IMR-90 (cell line): ENCODE data around the gene SCAMP4. TPM values are rescaled to one million over a fixed set of nuclear protein-coding genes. Genes with fewer than 3 reads are reported as not detected.

Experiments
- ATAC-seq: fragments of 200-7000 bp; cut with Tn5 transposase; 2 replicates; pipeline ENCODE4 v1.9.1; 2020; ENCODE audit warnings: low read depth, mild to moderate bottlenecking, moderate library complexity
- BruUV-seq: library from RNA; stranded (reverse); fragments of 400-500 nt; replicated peaks from 2 replicates; lab custom pipeline; 2021; lab: Mats Ljungman, UMichigan
- CTCF ChIA-PET: fragments of 300-600 bp; formaldehyde crosslinking; extraction: SDS; loops from one replicate; lab custom pipeline; 2021; ENCODE audit warnings: antibody characterized with exemption; lab: Yijun Ruan, JAX
- POLR2A ChIA-PET: fragments of 300-600 bp; sonication (Branson Sonifier 250); formaldehyde crosslinking; loops from one replicate; lab custom pipeline; 2022; ENCODE audit warnings: antibody characterized with exemption; ENCODE audit not compliant: unreplicated experiment; lab: Charles Lee
- DNase-seq: peaks from one replicate; pipeline ENCODE4 v3.0.0; 2013
- H2AFZ ChIP-seq: replicated peaks from 2 replicates; pipeline ENCODE3; 2013; ENCODE audit warnings: low read length, mild to moderate bottlenecking; ENCODE audit not compliant: poor library complexity
- H2AK5ac ChIP-seq: 2 replicates; pipeline ENCODE4 v1.6.1; 2013; ENCODE audit warnings: low read depth, low read length, inconsistent platforms
- H2AK9ac ChIP-seq: replicated peaks from 2 replicates; pipeline ENCODE3; 2013; ENCODE audit warnings: mild to moderate bottlenecking, low read depth, low read length, moderate library complexity; ENCODE audit not compliant: poor library complexity
- H2BK120ac ChIP-seq: 2 replicates; pipeline ENCODE4 v1.6.1; 2013; ENCODE audit warnings: low read depth, low read length, inconsistent platforms
- H2BK15ac ChIP-seq: 3 replicates; pipeline ENCODE4 v1.6.1; 2013; ENCODE audit warnings: low read depth, low read length, inconsistent platforms
- H2BK20ac ChIP-seq: 2 replicates; pipeline ENCODE4 v1.6.1; 2013; ENCODE audit warnings: low read depth, mild to moderate bottlenecking, inconsistent platforms, low read length, moderate library complexity
- H2BK5ac ChIP-seq: 2 replicates; pipeline ENCODE4 v1.6.1; 2013; ENCODE audit warnings: mild to moderate bottlenecking, low read depth, low read length, inconsistent platforms; ENCODE audit not compliant: poor library complexity, severe bottlenecking
- H3K14ac ChIP-seq: replicated peaks from 2 replicates; pipeline ENCODE4 v1.6.1; 2013; ENCODE audit warnings: low read depth, low read length, inconsistent platforms
- H3K18ac ChIP-seq: 2 replicates; pipeline ENCODE4 v1.6.1; 2013; ENCODE audit warnings: low read depth, low read length, control low read depth
- H3K23ac ChIP-seq: 2 replicates; pipeline ENCODE4 v1.6.1; 2013; ENCODE audit warnings: low read depth, low read length, inconsistent platforms
- H3K27ac ChIP-seq: 2 replicates; pipeline ENCODE4 v1.5.1; 2013; ENCODE audit warnings: mild to moderate bottlenecking, control low read depth, low read length; ENCODE audit not compliant: insufficient read depth
- H3K27me3 ChIP-seq: 2 replicates; pipeline ENCODE4 v1.6.1; 2013; ENCODE audit warnings: low read length; ENCODE audit not compliant: control insufficient read depth, insufficient read depth
- H3K36me3 ChIP-seq: 2 replicates; pipeline ENCODE4 v1.6.1; 2013; ENCODE audit warnings: low read length, mixed read lengths; ENCODE audit not compliant: control insufficient read depth, insufficient read depth
- H3K4ac ChIP-seq: 2 replicates; pipeline ENCODE4 v1.6.1; 2013; ENCODE audit warnings: low read depth, low read length, inconsistent platforms
- H3K4me1 ChIP-seq: 2 replicates; pipeline ENCODE4 v1.6.1; 2013; ENCODE audit warnings: low read length, mixed read lengths; ENCODE audit not compliant: control insufficient read depth, insufficient read depth
- H3K4me2 ChIP-seq: 2 replicates; pipeline ENCODE4 v1.6.1; 2013; ENCODE audit warnings: low read depth, mild to moderate bottlenecking, control low read depth, low read length, moderate library complexity
- H3K4me3 ChIP-seq: 2 replicates; pipeline ENCODE4 v1.5.1; 2013; ENCODE audit warnings: low read depth, mild to moderate bottlenecking, control low read depth, low read length, moderate library complexity; ENCODE audit not compliant: insufficient read depth
- H3K56ac ChIP-seq: 2 replicates; pipeline ENCODE4 v1.6.1; 2013; ENCODE audit warnings: low read length, inconsistent platforms; ENCODE audit not compliant: insufficient read depth; ENCODE audit errors: extremely low read depth
- H3K79me1 ChIP-seq, 2 experiments: 2 replicates each; pipeline ENCODE4 v1.6.1; 2013; ENCODE audit warnings: low read length in 2 of 2, inconsistent platforms in 1 of 2, low read depth in 1 of 2
- H3K9ac ChIP-seq: 2 replicates; pipeline ENCODE4 v1.6.1; 2013; ENCODE audit warnings: low read depth, low read length, control low read depth
- H3K9me1 ChIP-seq: 2 replicates; pipeline ENCODE4 v1.6.1; 2013; ENCODE audit warnings: low read length, inconsistent platforms; ENCODE audit not compliant: insufficient read depth
- H3K9me3 ChIP-seq: 2 replicates; pipeline ENCODE4 v1.6.1; 2013; ENCODE audit warnings: low read length; ENCODE audit not compliant: control insufficient read depth, insufficient read depth
- H4K20me1 ChIP-seq: 2 replicates; pipeline ENCODE4 v1.6.1; 2013; ENCODE audit warnings: low read length, inconsistent platforms; ENCODE audit not compliant: insufficient read depth
- H4K5ac ChIP-seq: 2 replicates; pipeline ENCODE4 v1.6.1; 2013; ENCODE audit warnings: mild to moderate bottlenecking, low read depth, low read length, control low read depth
- H4K8ac ChIP-seq, 2 experiments: 2 replicates each; pipeline ENCODE4 v1.6.1; 2013; ENCODE audit warnings: low read depth in 2 of 2, low read length in 2 of 2, control low read depth in 1 of 2, inconsistent platforms in 1 of 2
- H4K91ac ChIP-seq: 2 replicates; pipeline ENCODE4 v1.6.1; 2013; ENCODE audit warnings: low read depth, low read length, inconsistent platforms; ENCODE audit not compliant: insufficient read depth
- BHLHE40 ChIP-seq: fragments of 150-350 bp; IDR thresholded peaks from 2 replicates; pipeline ENCODE4 v1.6.1; 2016; ENCODE audit warnings: mild to moderate bottlenecking, low read depth, low read length
- CEBPB ChIP-seq: IDR thresholded peaks from 2 replicates; pipeline ENCODE4 v1.6.1; 2012; ENCODE audit warnings: low read depth, low read length, improper control_type of control experiment
- CHD1 ChIP-seq: IDR thresholded peaks from 2 replicates; pipeline ENCODE4 v1.6.1; 2012; ENCODE audit warnings: low read depth, low read length, improper control_type of control experiment
- ELK1 ChIP-seq: fragments of 150-350 bp; IDR thresholded peaks from 2 replicates; pipeline ENCODE4 v1.6.1; 2016; ENCODE audit warnings: low read depth, mild to moderate bottlenecking, low read length, moderate library complexity, borderline replicate concordance
- FOS ChIP-seq: fragments of 150-350 bp; IDR thresholded peaks from 2 replicates; pipeline ENCODE4 v1.6.1; 2016; ENCODE audit warnings: low read depth, low read length
- MAFK ChIP-seq: IDR thresholded peaks from 2 replicates; pipeline ENCODE4 v1.6.1; 2012; ENCODE audit warnings: low read depth, low read length, improper control_type of control experiment
- MAZ ChIP-seq: IDR thresholded peaks from 2 replicates; pipeline ENCODE4 v1.6.1; 2012; ENCODE audit warnings: low read depth, mild to moderate bottlenecking, low read length, improper control_type of control experiment, moderate library complexity, borderline replicate concordance
- MXI1 ChIP-seq: IDR thresholded peaks from 2 replicates; pipeline ENCODE4 v1.6.1; 2012; ENCODE audit warnings: low read depth, mild to moderate bottlenecking, low read length, moderate library complexity, borderline replicate concordance
- NFE2L2 ChIP-seq: fragments of 150-350 bp; IDR thresholded peaks from 2 replicates; pipeline ENCODE4 v1.6.1; 2016; ENCODE audit warnings: low read depth, mild to moderate bottlenecking, low read length
- POLR2A ChIP-seq: IDR thresholded peaks from 2 replicates; pipeline ENCODE4 v1.6.1; 2012; ENCODE audit warnings: mild to moderate bottlenecking, low read depth, low read length
- RAD21 ChIP-seq: IDR thresholded peaks from 2 replicates; pipeline ENCODE4 v1.6.1; 2012; ENCODE audit warnings: low read length, improper control_type of control experiment
- RCOR1 ChIP-seq: IDR thresholded peaks from 2 replicates; pipeline ENCODE4 v1.6.1; 2012; ENCODE audit warnings: mild to moderate bottlenecking, low read length, improper control_type of control experiment; ENCODE audit not compliant: insufficient replicate concordance
- RFX5 ChIP-seq: IDR thresholded peaks from 2 replicates; pipeline ENCODE4 v1.8.0; 2012; ENCODE audit warnings: low read depth, mild to moderate bottlenecking, low read length, moderate library complexity
- SMC3 ChIP-seq: fragments of 150-350 bp; IDR thresholded peaks from 2 replicates; pipeline ENCODE4 v1.6.1; 2016; ENCODE audit warnings: low read depth, mild to moderate bottlenecking, antibody characterized with exemption, low read length, moderate library complexity
- USF2 ChIP-seq: fragments of 150-350 bp; IDR thresholded peaks from 2 replicates; pipeline ENCODE4 v1.6.1; 2017; ENCODE audit warnings: mild to moderate bottlenecking, antibody characterized with exemption, low read length, low read depth
- WGBS, 2 experiments: methylation state at CpG; one replicate each; pipeline versions ENCODE4 v1.1.5 to v1.1.7; 2013; ENCODE audit warnings: missing lambda C conversion rate in 2 of 2; ENCODE audit not compliant: insufficient read length in 1 of 2; ENCODE audit errors: extremely low coverage in 2 of 2; 5-methylcytosine and 5-hydroxymethylcytosine counted together
- dilution Hi-C: fragments of 300-500 bp; cut with HindIII; formaldehyde crosslinking; loops from one replicate; pipeline ENCODE4 v1.14.3; 2018; ENCODE audit warnings: low sequenced_read_pairs; ENCODE audit not compliant: unreplicated experiment
- in situ Hi-C: fragments of 300-500 bp; cut with MboI; formaldehyde crosslinking; loops from 3 replicates; pipeline ENCODE4 v1.14.3; 2019; ENCODE audit warnings: low sequenced_read_pairs, inconsistent platforms, mixed read lengths
- intact Hi-C: fragments of 100-400 bp; cut with micrococcal nuclease; formaldehyde crosslinking; loops from 2 replicates; pipeline ENCODE4 v1.10.0; 2022
- polyA plus RNA-seq, 3 experiments: library from polyadenylated mRNA; depleted of rRNA; stranded (reverse); fragments of >200 nt; gene quantifications; 2 replicates each; pipeline ENCODE4 v1.2.3, GENCODE V29; 2012; ENCODE audit warnings: low replicate concordance in 1 of 3
- total RNA-seq: library from RNA; depleted of rRNA; stranded (reverse); fragments of >200 nt; gene quantifications from 2 replicates; pipeline ENCODE4 v1.2.3, GENCODE V29; 2012
- TF ChIP-seq, protein P1 (sequence below): conservative IDR thresholded peaks from 2 replicates; pipeline ENCODE4 v1.5.1; 2012; ENCODE audit warnings: mild to moderate bottlenecking, low read depth, low read length, improper control_type of control experiment

The SCAMP4 gene
- total and polyA plus RNA-seq, 2 of the 4 experiments (the other 2 are of a cell fraction), result 16.1 to 28.1 TPM

DNA sequence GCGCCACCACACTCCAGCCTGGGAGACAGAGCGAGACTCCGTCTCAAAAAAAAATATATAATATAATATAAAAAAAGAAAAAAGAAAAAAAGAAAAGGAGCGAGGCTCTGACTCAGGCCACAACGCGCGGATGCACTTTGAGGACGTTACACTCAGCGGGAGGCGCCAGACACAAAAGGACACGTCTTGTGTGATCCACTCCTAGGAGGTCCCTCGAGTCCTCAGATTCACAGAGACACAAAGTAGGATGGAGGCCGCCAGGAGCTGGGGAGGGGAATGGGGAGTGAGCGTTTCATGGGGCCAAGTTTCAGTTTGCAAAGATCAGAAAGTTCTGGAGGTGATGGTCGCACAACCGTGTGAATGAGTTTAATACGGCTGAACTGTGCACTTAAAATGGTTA, 11.4 kb upstream of the SCAMP4 start:
- dilution Hi-C loops (no loop called here), in situ Hi-C loops (no loop called here), intact Hi-C loops (no loop called here)
- Histone ChIP-seq H2BK15ac (no peak overlapping the region), H3K9ac (no peak overlapping the region), H2BK20ac (no peak overlapping the region), H3K4ac (no peak overlapping the region), H4K20me1 (no peaks in the 10 kb centered on the region), H3K36me3 (no peaks in the 10 kb centered on the region), H3K18ac (no peak overlapping the region), H2BK5ac (no peak overlapping the region), H3K9me1 (no peaks in the 10 kb centered on the region), H3K27me3 (no peaks in the 10 kb centered on the region), H4K8ac (no peak overlapping the region), H2BK120ac (no peak overlapping the region), H3K56ac (no peak overlapping the region), H3K23ac (no peak overlapping the region), H3K4me3 (no peak overlapping the region), H3K27ac (no peak overlapping the region), H3K4me1 (peaks cover 5% of the 10 kb centered on the region), H3K4me2 (no peak overlapping the region), H4K91ac (no peak overlapping the region), H3K14ac (no peak overlapping the region), H2AFZ (peak overlapping the region; percentile 49), H3K79me1 (no peaks in the 10 kb centered on the region), H2AK5ac (no peak overlapping the region), H2AK9ac (no peak overlapping the region), H3K9me3 (no peaks in the 10 kb centered on the region), H4K5ac (no peak overlapping the region)
- ATAC-seq, result no peak
- no peak for DNase-seq
- ChIA-PET POLR2A (no interaction called here), CTCF (no interaction called here)
- no TSS peak for BruUV-seq
- WGBS, 2 experiments, result 84% methylated on average over 11 of the region's 17 CpGs; no CpG with 5 or more reads in 1 of the 2 experiments
- TF ChIP-seq CHD1 (no peak), ELK1 (no peak), POLR2A (no peak), RFX5 (no peak), FOS (no peak), CEBPB (no peak), MAFK (no peak), RAD21 (no peak), RCOR1 (no peak), SMC3 (no peak), MXI1 (no peak), MAZ (no peak), BHLHE40 (no peak), NFE2L2 (no peak), USF2 (no peak)
- TF ChIP-seq, protein P1, sequence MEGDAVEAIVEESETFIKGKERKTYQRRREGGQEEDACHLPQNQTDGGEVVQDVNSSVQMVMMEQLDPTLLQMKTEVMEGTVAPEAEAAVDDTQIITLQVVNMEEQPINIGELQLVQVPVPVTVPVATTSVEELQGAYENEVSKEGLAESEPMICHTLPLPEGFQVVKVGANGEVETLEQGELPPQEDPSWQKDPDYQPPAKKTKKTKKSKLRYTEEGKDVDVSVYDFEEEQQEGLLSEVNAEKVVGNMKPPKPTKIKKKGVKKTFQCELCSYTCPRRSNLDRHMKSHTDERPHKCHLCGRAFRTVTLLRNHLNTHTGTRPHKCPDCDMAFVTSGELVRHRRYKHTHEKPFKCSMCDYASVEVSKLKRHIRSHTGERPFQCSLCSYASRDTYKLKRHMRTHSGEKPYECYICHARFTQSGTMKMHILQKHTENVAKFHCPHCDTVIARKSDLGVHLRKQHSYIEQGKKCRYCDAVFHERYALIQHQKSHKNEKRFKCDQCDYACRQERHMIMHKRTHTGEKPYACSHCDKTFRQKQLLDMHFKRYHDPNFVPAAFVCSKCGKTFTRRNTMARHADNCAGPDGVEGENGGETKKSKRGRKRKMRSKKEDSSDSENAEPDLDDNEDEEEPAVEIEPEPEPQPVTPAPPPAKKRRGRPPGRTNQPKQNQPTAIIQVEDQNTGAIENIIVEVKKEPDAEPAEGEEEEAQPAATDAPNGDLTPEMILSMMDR, result no peak
